ENCODE results near the gene LITAF. TPM values are rescaled to one million over a fixed set of nuclear protein-coding genes. Genes with fewer than 3 reads are reported as not detected.
"Not testable (repeated sequence)": the region's sequence is repeated elsewhere in the genome, so short reads cannot be mapped to it uniquely, and the experiment has no call there.

LITAF gene
- total and polyA plus RNA-seq, 2 of the 4 experiments (the other 2 are of a cell fraction), result 113 to 206 TPM

DNA sequence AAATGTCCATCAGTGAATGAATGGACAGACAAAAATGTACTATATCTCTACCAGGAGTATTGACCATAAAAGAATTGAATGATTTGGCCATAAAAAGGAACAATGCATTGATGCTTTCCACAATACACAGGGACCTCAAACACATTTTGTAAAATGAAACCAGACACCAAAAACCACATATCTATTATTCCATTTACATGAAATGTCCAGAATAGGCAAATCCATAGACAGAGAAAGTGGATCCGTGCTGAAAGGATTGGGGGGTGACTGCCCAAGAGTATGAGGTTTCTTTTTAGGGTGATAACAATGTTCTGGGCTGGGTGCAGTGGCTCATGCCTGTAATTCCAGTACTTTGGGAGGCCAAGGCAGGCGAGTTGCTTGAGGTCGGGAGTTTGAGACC is 6.9 kb upstream of the LITAF start (continued):
- no peak for TF ChIP-seq MXI1 (IDR thresholded peaks at IDR 0.05; ENCODE audit: borderline replicate concordance, low read depth, low read length)
- TF ChIP-seq NFE2L2 (IDR thresholded peaks at IDR 0.05; ENCODE audit: low read depth, low read length), result no peak

GRCh38 chr16:11593076-11593475 is 6.4 kb upstream of the LITAF start:
- H2AFZ ChIP-seq (replicated peaks; ENCODE audit: low read length, poor library complexity); H4K91ac ChIP-seq (ENCODE audit: insufficient read depth, low read depth, low read length); H4K8ac ChIP-seq (ENCODE audit: low read depth in 2 of 2, low read length in 2 of 2); H3K18ac ChIP-seq (ENCODE audit: low read depth, low read length); H3K9me3 ChIP-seq (ENCODE audit: control insufficient read depth, insufficient read depth, low read length); H3K14ac ChIP-seq (replicated peaks; ENCODE audit: low read depth, low read length); H3K4ac ChIP-seq (ENCODE audit: low read depth, low read length); BruUV-seq (replicated peaks); H3K4me2 ChIP-seq (ENCODE audit: low read depth, low read length); intact Hi-C loops (cut with micrococcal nuclease); H2BK5ac ChIP-seq (ENCODE audit: low read depth, low read length, poor library complexity, severe bottlenecking); H2BK15ac ChIP-seq (ENCODE audit: low read depth, low read length); H2AK5ac ChIP-seq (ENCODE audit: low read depth, low read length); H2BK120ac ChIP-seq (ENCODE audit: low read depth, low read length); H4K20me1 ChIP-seq (ENCODE audit: insufficient read depth, low read length); H2BK20ac ChIP-seq (ENCODE audit: low read depth, low read length); ATAC-seq (ENCODE audit: low read depth); H3K79me1 ChIP-seq (ENCODE audit: low read depth in 1 of 2, low read length in 2 of 2); H3K23ac ChIP-seq (ENCODE audit: low read depth, low read length); dilution Hi-C loops (cut with HindIII; ENCODE audit: low sequenced_read_pairs, unreplicated experiment); H3K27ac ChIP-seq (ENCODE audit: insufficient read depth, low read length); POLR2A ChIA-PET (ENCODE audit: unreplicated experiment); H3K4me3 ChIP-seq (ENCODE audit: insufficient read depth, low read depth, low read length); H3K56ac ChIP-seq (ENCODE audit: extremely low read depth, insufficient read depth, low read length); H4K5ac ChIP-seq (ENCODE audit: low read depth, low read length); H2AK9ac ChIP-seq (replicated peaks; ENCODE audit: low read depth, low read length, poor library complexity); H3K9ac ChIP-seq (ENCODE audit: low read depth, low read length); H3K36me3 ChIP-seq (ENCODE audit: control insufficient read depth, insufficient read depth, low read length); CTCF ChIA-PET; DNase-seq; H3K27me3 ChIP-seq (ENCODE audit: control insufficient read depth, insufficient read depth, low read length): not testable (repeated sequence)
- in situ Hi-C loops (cut with MboI; ENCODE audit: low sequenced_read_pairs), result loop anchor here (5.0 kb wide), 1 partner anchor 34 kb away; no protein-coding TSS in a partner anchor
- WGBS, 2 experiments (ENCODE audit: extremely low coverage in 2 of 2, insufficient read length in 1 of 2), result no CpG with 5 or more reads among the region's 9 CpGs
- peaks cover 12% of the 10 kb centered on the region for H3K9me1 ChIP-seq (ENCODE audit: insufficient read depth, low read length)
- H3K4me1 ChIP-seq (ENCODE audit: control insufficient read depth, insufficient read depth, low read length), result peaks cover 21% of the 10 kb centered on the region

GRCh38 chr16:11591630-11592029 is 4.9 kb upstream of the LITAF start:
- H3K4me1 ChIP-seq (ENCODE audit: control insufficient read depth, insufficient read depth, low read length), result peaks cover 16% of the 10 kb centered on the region
- H3K27ac ChIP-seq (ENCODE audit: insufficient read depth, low read length); H2BK20ac ChIP-seq (ENCODE audit: low read depth, low read length); H3K4me2 ChIP-seq (ENCODE audit: low read depth, low read length); H2BK15ac ChIP-seq (ENCODE audit: low read depth, low read length); H4K20me1 ChIP-seq (ENCODE audit: insufficient read depth, low read length); H3K23ac ChIP-seq (ENCODE audit: low read depth, low read length); H3K14ac ChIP-seq (replicated peaks; ENCODE audit: low read depth, low read length); CTCF ChIA-PET; H3K9me1 ChIP-seq (ENCODE audit: insufficient read depth, low read length); dilution Hi-C loops (cut with HindIII; ENCODE audit: low sequenced_read_pairs, unreplicated experiment); BruUV-seq (replicated peaks); H4K91ac ChIP-seq (ENCODE audit: insufficient read depth, low read depth, low read length); H2BK5ac ChIP-seq (ENCODE audit: low read depth, low read length, poor library complexity, severe bottlenecking); H3K9ac ChIP-seq (ENCODE audit: low read depth, low read length); H2BK120ac ChIP-seq (ENCODE audit: low read depth, low read length); H3K4me3 ChIP-seq (ENCODE audit: insufficient read depth, low read depth, low read length); intact Hi-C loops (cut with micrococcal nuclease); ATAC-seq (ENCODE audit: low read depth); H2AK9ac ChIP-seq (replicated peaks; ENCODE audit: low read depth, low read length, poor library complexity); H3K9me3 ChIP-seq (ENCODE audit: control insufficient read depth, insufficient read depth, low read length); DNase-seq; H2AFZ ChIP-seq (replicated peaks; ENCODE audit: low read length, poor library complexity); H3K18ac ChIP-seq (ENCODE audit: low read depth, low read length); H3K56ac ChIP-seq (ENCODE audit: extremely low read depth, insufficient read depth, low read length); POLR2A ChIA-PET (ENCODE audit: unreplicated experiment); H3K36me3 ChIP-seq (ENCODE audit: control insufficient read depth, insufficient read depth, low read length); H4K5ac ChIP-seq (ENCODE audit: low read depth, low read length); H3K27me3 ChIP-seq (ENCODE audit: control insufficient read depth, insufficient read depth, low read length); H4K8ac ChIP-seq (ENCODE audit: low read depth in 2 of 2, low read length in 2 of 2); H3K4ac ChIP-seq (ENCODE audit: low read depth, low read length): not testable (repeated sequence)
- H3K79me1 ChIP-seq (ENCODE audit: low read depth in 1 of 2, low read length in 2 of 2), result peaks cover 0 to 11% of the 10 kb centered on the region in 2 experiments; a peak in 1 of 4 replicates
- H2AK5ac ChIP-seq (ENCODE audit: low read depth, low read length), result 0 out of 2 replicates have a peak overlapping the region, but pooled peaks have one; percentile 39
- in situ Hi-C loops (cut with MboI; ENCODE audit: low sequenced_read_pairs), result loop anchor here (5.0 kb wide), 1 partner anchor 36 kb away; no protein-coding TSS in a partner anchor
- WGBS, 2 experiments (ENCODE audit: extremely low coverage in 2 of 2, insufficient read length in 1 of 2), result 100% methylated on average over 1 of the region's 5 CpGs; no CpG with 5 or more reads in 1 of the 2 experiments
